Vein endothelial cell (primary cell): Measurements from ENCODE around the gene ZNF556. TPM values are rescaled to one million over a fixed set of nuclear protein-coding genes. Genes with fewer than 3 reads are reported as not detected.

Experiments used
- total RNA-seq: library from RNA; depleted of rRNA; stranded (reverse); fragments of >200 nt; gene quantifications from 2 replicates; pipeline ENCODE4 v1.2.3, GENCODE V29; 2012

Gene ZNF556
- total RNA-seq = under 0.01 TPM in 1 of 2 replicates, not detected in the other

DNA sequence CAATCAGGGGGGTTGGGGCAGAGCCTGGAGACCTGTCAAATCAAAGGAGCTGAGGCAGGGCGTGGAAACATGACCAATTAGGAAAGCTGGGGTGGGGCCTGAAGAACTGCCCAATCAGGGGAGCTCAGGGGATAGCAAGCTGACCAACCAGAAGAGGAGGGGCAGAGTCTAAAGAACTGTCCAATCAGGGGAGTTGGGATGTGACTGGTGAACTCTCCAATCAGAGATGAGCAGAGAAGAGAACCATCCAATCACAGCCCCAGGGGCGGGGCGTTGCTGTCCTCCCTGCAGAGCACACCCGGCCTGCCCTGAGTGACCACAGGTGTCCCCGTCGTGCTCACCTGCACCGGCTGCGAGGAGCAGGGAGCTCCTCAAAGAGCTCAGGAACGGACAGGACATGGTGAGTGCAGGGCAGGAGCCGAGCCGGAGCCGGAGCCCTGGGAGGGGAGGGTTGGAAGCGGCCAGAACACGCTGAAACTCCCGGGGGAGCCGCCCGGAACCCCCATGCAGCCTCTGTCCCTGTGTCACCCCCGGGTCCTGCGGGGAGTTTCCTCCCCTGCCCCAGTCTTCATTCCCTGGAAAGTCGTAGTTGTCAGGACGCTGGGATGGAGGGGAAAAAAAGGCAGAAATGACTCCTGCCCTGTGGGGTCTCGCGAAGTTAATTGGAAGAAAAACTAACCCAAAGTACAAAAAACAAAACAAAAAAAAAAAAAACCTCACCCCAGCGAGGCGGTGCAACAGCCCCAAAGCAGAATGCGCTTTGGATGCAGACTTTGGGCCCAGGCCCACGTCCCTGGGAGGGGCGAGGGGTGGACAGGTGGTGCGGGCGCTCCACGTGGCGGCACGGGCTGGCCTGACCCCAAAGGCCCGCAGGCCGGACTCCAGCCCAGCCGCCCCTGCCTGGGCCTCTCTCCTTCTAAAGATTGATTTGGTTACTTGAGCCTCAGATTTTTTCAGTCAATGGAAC, at the start of gene ZNF556:
Gene ZNF556, plus strand, starts transcription at position 311 of the 967 bp plus-strand sequence. Its CDS starts 87 bp downstream, at position 398.

DNA sequence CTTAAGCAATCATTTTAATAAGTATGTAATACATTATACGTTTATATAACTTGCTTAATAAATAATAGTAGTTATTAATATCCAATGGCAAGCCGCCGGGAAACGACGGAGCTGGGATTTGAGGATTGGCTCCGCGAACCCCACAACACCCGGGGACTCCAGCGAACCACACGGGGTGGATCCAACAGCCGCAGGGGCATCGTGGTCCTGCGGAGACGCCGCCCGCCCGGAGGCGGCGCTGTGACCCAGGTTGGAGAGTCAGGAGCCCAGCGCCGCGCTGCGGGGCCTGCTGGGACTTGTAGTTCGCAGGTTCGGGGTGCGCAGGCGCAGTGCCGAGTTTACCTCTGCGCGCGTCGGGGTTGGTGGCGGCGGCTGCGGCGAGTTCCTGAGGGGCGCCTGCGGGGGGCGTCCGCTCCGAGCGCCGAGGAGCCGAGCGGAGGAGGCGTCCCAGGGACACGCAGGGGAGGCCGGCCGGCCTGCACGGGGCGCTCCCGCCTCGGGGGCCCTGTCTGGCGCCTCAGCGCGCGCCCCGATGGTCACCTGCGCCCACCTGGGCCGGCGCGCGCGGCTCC, 47.5 kb upstream of the ZNF556 start, which contains the start of gene ZNF554:
Gene ZNF554, plus strand, starts transcription at position 329 of the 572 bp plus-strand sequence. Its CDS starts 204 bp downstream, at position 533.

DNA sequence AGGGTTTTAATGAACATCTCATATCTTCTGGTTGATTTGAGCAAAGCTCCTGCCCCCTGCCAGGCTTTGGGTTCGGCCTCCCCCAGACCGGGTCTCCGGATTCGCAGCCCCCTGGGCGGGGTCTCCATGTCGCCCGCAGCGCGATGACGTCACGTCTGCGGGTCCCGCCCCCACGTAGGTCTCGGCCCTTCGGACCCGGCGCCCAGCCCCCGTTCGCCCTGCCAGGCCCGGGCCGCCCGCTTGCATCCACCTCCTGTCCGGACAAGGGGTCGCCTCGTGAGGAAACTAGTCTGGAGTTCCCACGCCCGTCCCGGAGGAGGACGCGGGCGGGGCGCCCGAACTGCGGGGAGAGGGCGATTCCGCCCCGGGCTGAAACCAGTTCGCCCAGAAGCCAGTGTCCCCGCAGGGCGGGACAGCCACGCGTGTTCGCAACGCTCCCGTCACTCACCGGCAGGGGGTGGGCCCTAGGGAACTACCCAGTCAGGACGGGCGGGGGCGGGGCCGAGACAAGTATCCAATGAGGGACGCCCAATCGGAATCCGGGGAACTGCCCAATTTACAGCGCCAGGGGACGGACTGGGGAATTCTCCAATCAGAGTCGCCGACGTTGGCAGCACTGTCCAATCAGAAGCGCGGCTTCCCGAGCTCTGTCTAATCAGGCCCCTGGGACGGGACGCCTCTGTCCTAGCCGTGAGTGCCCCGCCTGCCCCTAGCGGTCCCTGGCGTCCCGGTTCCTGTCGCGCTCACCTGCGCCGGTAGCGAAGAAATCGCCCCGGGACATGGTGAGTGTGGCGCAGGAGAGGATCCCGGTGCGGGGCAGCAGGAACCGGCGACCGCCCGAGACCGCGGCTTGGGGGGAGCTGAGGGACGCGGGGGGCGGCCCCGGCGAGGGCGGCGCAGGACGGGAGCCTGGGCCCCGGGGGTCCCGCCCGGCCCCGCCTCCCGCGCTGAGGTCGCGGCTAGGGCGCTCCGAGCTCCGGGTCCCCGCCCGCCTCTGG, 26.0 kb upstream of the ZNF556 start, which contains the start of gene ZNF555:
Gene ZNF555, plus strand, starts transcription at position 682 of the 998 bp plus-strand sequence. Its CDS starts 98 bp downstream, at position 780.

GRCh38 chr19:2900296-2901252, 33.4 kb downstream of the ZNF556 start, which contains the start of gene ZNF57:
ZNF57 (plus strand) TSS chr19:2900928; CDS start chr19:2901046, 118 bp downstream.

Other genes starting within 250 kb of the ZNF556 start
- gene GNG7, start 164.6 kb upstream of the ZNF556 start, total RNA-seq = 0.48 and 0.98 TPM in 2 replicates
- gene DIRAS1, start 146.0 kb upstream of the ZNF556 start, total RNA-seq = 0.29 TPM in 1 of 2 replicates, not detected in the other
- gene SLC39A3, start 127.3 kb upstream of the ZNF556 start, total RNA-seq = 25.6 and 31.7 TPM in 2 replicates
- gene SGTA, start 84.1 kb upstream of the ZNF556 start, total RNA-seq = 75.9 and 86.6 TPM in 2 replicates
- 116 and 130 TPM in 2 replicates for gene THOP1, start 81.8 kb upstream of the ZNF556 start, total RNA-seq
- 2.0 and 4.2 TPM in 2 replicates for gene ZNF554, start 47.5 kb upstream of the ZNF556 start, total RNA-seq
- 5.6 and 6.6 TPM in 2 replicates for gene ZNF555, start 25.9 kb upstream of the ZNF556 start, total RNA-seq
- gene ZNF57, start 33.6 kb downstream of the ZNF556 start, total RNA-seq = 3.9 and 5.5 TPM in 2 replicates
- 5.2 and 6.2 TPM in 2 replicates for gene ZNF77, start 77.6 kb downstream of the ZNF556 start, total RNA-seq
- 1.1 and 1.6 TPM in 2 replicates for gene TLE6, start 110.2 kb downstream of the ZNF556 start, total RNA-seq
- gene TLE2, start 161.9 kb downstream of the ZNF556 start, total RNA-seq = 13.0 and 34.6 TPM in 2 replicates
- 307 and 365 TPM in 2 replicates for gene TLE5, start 195.2 kb downstream of the ZNF556 start, total RNA-seq
- gene GNA11, start 227.0 kb downstream of the ZNF556 start, total RNA-seq = 93.8 and 126 TPM in 2 replicates